ENCODE results near the gene MRPL22. TPM values are rescaled to one million over a fixed set of nuclear protein-coding genes. Genes with fewer than 3 reads are reported as not detected.
"Not testable (repeated sequence)": the region's sequence is repeated elsewhere in the genome, so short reads cannot be mapped to it uniquely, and the experiment has no call there.

The MRPL22 gene
- total and polyA plus RNA-seq, 8 donors: 33.8 to 44.8 (median 42.6) TPM

GRCh38 chr5:154937718-154938466 lies 3.0 kb upstream of the MRPL22 start, which contains the start of gene GEMIN5:
Gene GEMIN5 (minus strand): TSS chr5:154938211. CDS start chr5:154938133, 78 bp downstream.
- peak within 1 kb of the TSS; percentile 63 to 88 for H3K4me3 ChIP-seq
- H3K9me3 ChIP-seq: no peaks in the 10 kb centered on the region
- intact Hi-C loops (cut with DNase I): no loop called here
- H3K36me3 ChIP-seq: peaks cover 0 to 17% of the 10 kb centered on the region in 2 donors
- TF ChIP-seq CTCF (IDR thresholded peaks at IDR 0.05): no peak
- peak within 1 kb of the TSS in 1 of 2 donors; percentile 62 for H3K27ac ChIP-seq
- peak; percentile 78 to 97 (median 90) for DNase-seq
- H3K27me3 ChIP-seq: no peaks in the 10 kb centered on the region
- ATAC-seq: peak; percentile 98
- peaks cover 21 to 42% of the 10 kb centered on the region in 2 donors for H3K4me1 ChIP-seq

GRCh38 chr5:154939387-154939786 lies 1.5 kb upstream of the MRPL22 start:
- H3K27ac ChIP-seq; intact Hi-C loops (cut with DNase I); H3K9me3 ChIP-seq; H3K4me3 ChIP-seq; DNase-seq; ATAC-seq; H3K27me3 ChIP-seq: not testable (repeated sequence)
- H3K36me3 ChIP-seq: peaks cover 0 to 12% of the 10 kb centered on the region in 2 donors
- peaks cover 21 to 49% of the 10 kb centered on the region in 2 donors for H3K4me1 ChIP-seq

- no peak for TF ChIP-seq CTCF (IDR thresholded peaks at IDR 0.05)
- peaks cover 0 to 3% of the 10 kb centered on the region in 2 donors for H3K36me3 ChIP-seq
- peaks cover 21 to 56% of the 10 kb centered on the region in 2 donors for H3K4me1 ChIP-seq
- DNase-seq: no peak
- no peaks in the 10 kb centered on the region for H3K27me3 ChIP-seq
- intact Hi-C loops (cut with DNase I): no loop called here
- peak overlapping the region; percentile 74 to 85 for H3K27ac ChIP-seq
- no peak for ATAC-seq
- H3K9me3 ChIP-seq: no peaks in the 10 kb centered on the region
- H3K4me3 ChIP-seq: peak overlapping the region; percentile 62 to 79
Measured at GRCh38 chr5:154940375-154940771, 500 bp upstream of the MRPL22 start.

GRCh38 chr5:154943527-154943926 lies 2.7 kb downstream of the MRPL22 start:
- Histone ChIP-seq H3K9me3 (no peaks in the 10 kb centered on the region), H3K36me3 (no peaks in the 10 kb centered on the region), H3K4me3 (no peak overlapping the region), H3K27ac (no peak overlapping the region), H3K27me3 (no peaks in the 10 kb centered on the region), H3K4me1 (peaks cover 21 to 52% of the 10 kb centered on the region in 2 donors)
- intact Hi-C loops (cut with DNase I): no loop called here
- DNase-seq (no peak), ATAC-seq (no peak)
- no peak for TF ChIP-seq CTCF (IDR thresholded peaks at IDR 0.05)

- no peaks in the 10 kb centered on the region for H3K9me3 ChIP-seq
- H3K27ac ChIP-seq: no peak overlapping the region
- DNase-seq (no peak), ATAC-seq (no peak)
- H3K4me3 ChIP-seq: no peak overlapping the region
- H3K4me1 ChIP-seq: peaks cover 21 to 49% of the 10 kb centered on the region in 2 donors
- no peak for TF ChIP-seq CTCF (IDR thresholded peaks at IDR 0.05)
- H3K36me3 ChIP-seq: no peaks in the 10 kb centered on the region
- no peaks in the 10 kb centered on the region for H3K27me3 ChIP-seq
- intact Hi-C loops (cut with DNase I): no loop called here
Measured at GRCh38 chr5:154944716-154945115, 3.8 kb downstream of the MRPL22 start.
